Activated CD4-positive, alpha-beta memory T cell treated with anti-CD3 and anti-CD28 coated beads, Interleukin-2, amount 10 ng/mL, durations not matched to agents 7 days and 5 days (primary cell): ENCODE measurements around the gene TTC28. TPM values are rescaled to one million over a fixed set of nuclear protein-coding genes. Genes with fewer than 3 reads are reported as not detected.

Experiments used
- CTCF ChIA-PET: fragments of 350-600 bp; sonication (Branson Sonifier 250); formaldehyde crosslinking; loops from one replicate; lab custom pipeline; 2021; ENCODE audit warnings: antibody characterized with exemption, inconsistent platforms; lab: Charles Lee
- POLR2A ChIA-PET: fragments of 350-600 bp; sonication (Branson Sonifier 250); formaldehyde crosslinking; loops from one replicate; lab custom pipeline; 2021; ENCODE audit warnings: antibody characterized with exemption; lab: Charles Lee
- DNase-seq: peaks from one replicate; pipeline ENCODE4 v3.0.0-alpha.2; 2020
- H3K27ac Mint-ChIP-seq: one replicate; pipeline ENCODE4 v1.8.0; 2021; ENCODE audit warnings: mild to moderate bottlenecking, mixed read lengths
- H3K27me3 Mint-ChIP-seq: one replicate; pipeline ENCODE4 v1.8.0; 2021; ENCODE audit warnings: mixed read lengths
- H3K36me3 Mint-ChIP-seq: one replicate; pipeline ENCODE4 v1.8.0; 2021; ENCODE audit warnings: low read depth, mixed read lengths
- H3K4me1 Mint-ChIP-seq: one replicate; pipeline ENCODE4 v1.8.0; 2021; ENCODE audit warnings: mixed read lengths
- H3K4me3 Mint-ChIP-seq: one replicate; pipeline ENCODE4 v1.8.0; 2021; ENCODE audit warnings: mild to moderate bottlenecking, mixed read lengths
- H3K9me3 Mint-ChIP-seq: one replicate; pipeline ENCODE4 v1.8.0; 2021; ENCODE audit warnings: mixed read lengths
- total RNA-seq, 2 experiments: library from RNA; stranded (reverse); gene quantifications; one replicate each; pipeline ENCODE4 v1.2.3, GENCODE V29; 2021

TTC28 gene
- total RNA-seq, 2 experiments from 2014 or later, result 0.93 to 1.4 TPM

GRCh38 chr22:28296452-28296851, 383.2 kb downstream of the TTC28 start:
- H3K36me3 Mint-ChIP-seq, result no peaks in the 10 kb centered on the region
- H3K4me1 Mint-ChIP-seq, result peaks cover 11% of the 10 kb centered on the region
- no peak overlapping the region for H3K27ac Mint-ChIP-seq
- ChIA-PET CTCF (no interaction called here), POLR2A (no interaction called here)
- DNase-seq, result no peak
- H3K27me3 Mint-ChIP-seq, result peaks cover 21% of the 10 kb centered on the region
- no peak overlapping the region for H3K4me3 Mint-ChIP-seq
- H3K9me3 Mint-ChIP-seq, result no peaks in the 10 kb centered on the region

- ChIA-PET POLR2A (no interaction called here), CTCF (no interaction called here)
- Mint-ChIP-seq H3K9me3 (no peaks in the 10 kb centered on the region), H3K4me1 (no peaks in the 10 kb centered on the region), H3K27ac (no peak overlapping the region), H3K4me3 (no peak overlapping the region), H3K27me3 (peaks cover 7% of the 10 kb centered on the region), H3K36me3 (no peaks in the 10 kb centered on the region)
- DNase-seq, result no peak
Measured at GRCh38 chr22:28283068-28283654, 396.5 kb downstream of the TTC28 start.

GRCh38 chr22:28282405-28283067, 397.1 kb downstream of the TTC28 start:
- no peak overlapping the region for H3K27ac Mint-ChIP-seq
- H3K36me3 Mint-ChIP-seq, result no peaks in the 10 kb centered on the region
- ChIA-PET CTCF (interaction anchor here (0.5 kb wide), 1 partner anchor 168 kb away, joined by 3 read pairs; no protein-coding TSS in a partner anchor), POLR2A (no interaction called here)
- no peak for DNase-seq
- no peaks in the 10 kb centered on the region for H3K4me1 Mint-ChIP-seq
- H3K4me3 Mint-ChIP-seq, result no peak overlapping the region
- peaks cover 11% of the 10 kb centered on the region for H3K27me3 Mint-ChIP-seq
- H3K9me3 Mint-ChIP-seq, result no peaks in the 10 kb centered on the region

GRCh38 chr22:28279888-28280287, 399.8 kb downstream of the TTC28 start:
- no peak overlapping the region for H3K4me3 Mint-ChIP-seq
- ChIA-PET CTCF (no interaction called here), POLR2A (no interaction called here)
- peaks cover 9% of the 10 kb centered on the region for H3K27me3 Mint-ChIP-seq
- DNase-seq, result no peak
- no peaks in the 10 kb centered on the region for H3K36me3 Mint-ChIP-seq
- H3K9me3 Mint-ChIP-seq, result no peaks in the 10 kb centered on the region
- H3K4me1 Mint-ChIP-seq, result no peaks in the 10 kb centered on the region
- H3K27ac Mint-ChIP-seq, result no peak overlapping the region

GRCh38 chr22:28269277-28269676, 410.4 kb downstream of the TTC28 start:
- no peak overlapping the region for H3K4me3 Mint-ChIP-seq
- ChIA-PET CTCF (no interaction called here), POLR2A (no interaction called here)
- H3K27ac Mint-ChIP-seq, result no peak overlapping the region
- no peaks in the 10 kb centered on the region for H3K9me3 Mint-ChIP-seq
- no peaks in the 10 kb centered on the region for H3K36me3 Mint-ChIP-seq
- peaks cover 11% of the 10 kb centered on the region for H3K27me3 Mint-ChIP-seq
- H3K4me1 Mint-ChIP-seq, result no peaks in the 10 kb centered on the region
- DNase-seq, result no peak

GRCh38 chr22:28268850-28269249, 410.8 kb downstream of the TTC28 start:
- Mint-ChIP-seq H3K4me3 (no peak overlapping the region), H3K36me3 (no peaks in the 10 kb centered on the region), H3K9me3 (no peaks in the 10 kb centered on the region), H3K27me3 (peaks cover 12% of the 10 kb centered on the region), H3K27ac (no peak overlapping the region), H3K4me1 (no peaks in the 10 kb centered on the region)
- no peak for DNase-seq
- POLR2A ChIA-PET, result no interaction called here
- CTCF ChIA-PET, result no interaction called here

GRCh38 chr22:28268171-28268570, 411.5 kb downstream of the TTC28 start:
- no peaks in the 10 kb centered on the region for H3K36me3 Mint-ChIP-seq
- peaks cover 11% of the 10 kb centered on the region for H3K27me3 Mint-ChIP-seq
- no peak overlapping the region for H3K27ac Mint-ChIP-seq
- DNase-seq, result no peak
- ChIA-PET CTCF (no interaction called here), POLR2A (no interaction called here)
- H3K9me3 Mint-ChIP-seq, result no peaks in the 10 kb centered on the region
- no peak overlapping the region for H3K4me3 Mint-ChIP-seq
- H3K4me1 Mint-ChIP-seq, result no peaks in the 10 kb centered on the region

GRCh38 chr22:28260619-28261018, 419.0 kb downstream of the TTC28 start:
- H3K36me3 Mint-ChIP-seq, result no peaks in the 10 kb centered on the region
- H3K27me3 Mint-ChIP-seq, result peaks cover 23% of the 10 kb centered on the region
- H3K27ac Mint-ChIP-seq, result no peak overlapping the region
- H3K9me3 Mint-ChIP-seq, result no peaks in the 10 kb centered on the region
- no peak overlapping the region for H3K4me3 Mint-ChIP-seq
- POLR2A ChIA-PET, result no interaction called here
- CTCF ChIA-PET, result no interaction called here
- no peak for DNase-seq
- no peaks in the 10 kb centered on the region for H3K4me1 Mint-ChIP-seq

- Mint-ChIP-seq H3K27me3 (peaks cover 23% of the 10 kb centered on the region), H3K9me3 (no peaks in the 10 kb centered on the region), H3K4me1 (no peaks in the 10 kb centered on the region), H3K27ac (no peak overlapping the region), H3K4me3 (no peak overlapping the region), H3K36me3 (no peaks in the 10 kb centered on the region)
- POLR2A ChIA-PET, result no interaction called here
- DNase-seq, result no peak
- CTCF ChIA-PET, result no interaction called here
Measured at GRCh38 chr22:28259774-28260312, 419.8 kb downstream of the TTC28 start.

GRCh38 chr22:28254396-28254795, 425.2 kb downstream of the TTC28 start:
- POLR2A ChIA-PET, result no interaction called here
- H3K27me3 Mint-ChIP-seq, result peaks cover 14% of the 10 kb centered on the region
- no peak overlapping the region for H3K27ac Mint-ChIP-seq
- H3K4me1 Mint-ChIP-seq, result no peaks in the 10 kb centered on the region
- CTCF ChIA-PET, result no interaction called here
- DNase-seq, result no peak
- H3K4me3 Mint-ChIP-seq, result no peak overlapping the region
- no peaks in the 10 kb centered on the region for H3K36me3 Mint-ChIP-seq
- no peaks in the 10 kb centered on the region for H3K9me3 Mint-ChIP-seq

GRCh38 chr22:28252539-28252938, 427.1 kb downstream of the TTC28 start:
- no peaks in the 10 kb centered on the region for H3K4me1 Mint-ChIP-seq
- no peak for DNase-seq
- CTCF ChIA-PET, result interaction anchor here (0.6 to 1.6 kb wide), 4 partner anchors 188 to 768 kb away, joined by 4 to 7 read pairs (median 5); no protein-coding TSS in a partner anchor
- H3K9me3 Mint-ChIP-seq, result no peaks in the 10 kb centered on the region
- POLR2A ChIA-PET, result no interaction called here
- no peak overlapping the region for H3K4me3 Mint-ChIP-seq
- no peaks in the 10 kb centered on the region for H3K36me3 Mint-ChIP-seq
- H3K27me3 Mint-ChIP-seq, result peaks cover 8% of the 10 kb centered on the region
- H3K27ac Mint-ChIP-seq, result no peak overlapping the region

GRCh38 chr22:28250036-28250695, 429.5 kb downstream of the TTC28 start:
- no peak for DNase-seq
- no peaks in the 10 kb centered on the region for H3K4me1 Mint-ChIP-seq
- H3K36me3 Mint-ChIP-seq, result no peaks in the 10 kb centered on the region
- ChIA-PET POLR2A (interaction anchor here (0.7 kb wide), 1 partner anchor 143 kb away, joined by 3 read pairs; no protein-coding TSS in a partner anchor), CTCF (interaction anchor here (0.7 kb wide), 1 partner anchor 346 kb away, joined by 3 read pairs; no protein-coding TSS in a partner anchor)
- peaks cover 6% of the 10 kb centered on the region for H3K27me3 Mint-ChIP-seq
- no peak overlapping the region for H3K4me3 Mint-ChIP-seq
- no peak overlapping the region for H3K27ac Mint-ChIP-seq
- H3K9me3 Mint-ChIP-seq, result no peaks in the 10 kb centered on the region

GRCh38 chr22:28249402-28249801, 430.2 kb downstream of the TTC28 start:
- Mint-ChIP-seq H3K36me3 (no peaks in the 10 kb centered on the region), H3K4me1 (no peaks in the 10 kb centered on the region), H3K9me3 (no peaks in the 10 kb centered on the region), H3K4me3 (no peak overlapping the region), H3K27ac (no peak overlapping the region), H3K27me3 (peaks cover 6% of the 10 kb centered on the region)
- ChIA-PET CTCF (no interaction called here), POLR2A (interaction anchor here (0.7 kb wide), 1 partner anchor 143 kb away, joined by 3 read pairs; no protein-coding TSS in a partner anchor)
- no peak for DNase-seq
